ENCODE measurements around the gene NADSYN1.
"Not testable (repeated sequence)": the region's sequence is repeated elsewhere in the genome, so short reads cannot be mapped to it uniquely, and the experiment has no call there.

NADSYN1 gene

DNA sequence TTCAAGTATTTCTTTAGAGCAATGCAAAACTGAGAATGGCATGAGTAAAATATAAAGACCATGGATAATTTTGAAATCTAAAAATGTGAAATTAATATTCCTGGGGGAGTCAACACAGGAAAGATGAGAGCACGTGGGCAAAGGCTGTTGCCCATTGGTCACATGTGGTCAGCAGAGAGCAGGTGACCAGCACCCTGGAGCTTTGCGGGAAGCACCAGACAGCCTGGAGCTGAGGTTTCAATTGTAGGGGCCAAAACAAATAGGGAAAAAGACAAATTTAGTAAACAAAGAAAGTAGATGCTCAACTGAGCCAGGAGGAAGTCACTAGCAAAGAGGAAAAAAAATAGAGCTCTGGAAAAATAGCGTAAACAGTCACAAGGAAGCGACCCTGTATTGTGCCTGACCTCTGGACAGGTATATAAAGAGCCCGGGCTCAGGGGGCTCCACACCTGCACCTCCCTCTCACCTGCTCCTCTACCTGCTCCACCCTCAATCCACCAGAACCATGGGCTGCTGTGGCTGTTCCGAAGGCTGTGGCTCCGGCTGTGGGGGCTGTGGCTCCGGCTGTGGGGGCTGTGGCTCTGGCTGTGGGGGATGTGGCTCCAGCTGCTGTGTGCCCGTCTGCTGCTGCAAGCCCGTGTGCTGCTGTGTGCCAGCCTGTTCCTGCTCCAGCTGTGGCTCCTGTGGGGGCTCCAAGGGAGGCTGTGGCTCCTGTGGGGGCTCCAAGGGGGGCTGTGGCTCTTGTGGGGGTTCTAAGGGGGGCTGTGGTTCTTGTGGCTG, 74.0 kb downstream of the NADSYN1 start, which contains the start of gene KRTAP5-7:
Gene KRTAP5-7 (plus strand): TSS at position 472 of the 780 bp plus-strand sequence. CDS start 34 bp downstream, at position 506.
- not testable (repeated sequence) for DNase-seq (ENCODE audit: low read depth in 2 of 2)

GRCh38 chr11:71527576-71528210, 74.7 kb downstream of the NADSYN1 start:
- DNase-seq (ENCODE audit: low read depth in 2 of 2), result no peak

GRCh38 chr11:71530602-71531001, 77.6 kb downstream of the NADSYN1 start:
- no peak for DNase-seq (ENCODE audit: low read depth in 2 of 2)

GRCh38 chr11:71532036-71532610, 79.1 kb downstream of the NADSYN1 start:
- no peak for DNase-seq (ENCODE audit: low read depth in 2 of 2)

DNA sequence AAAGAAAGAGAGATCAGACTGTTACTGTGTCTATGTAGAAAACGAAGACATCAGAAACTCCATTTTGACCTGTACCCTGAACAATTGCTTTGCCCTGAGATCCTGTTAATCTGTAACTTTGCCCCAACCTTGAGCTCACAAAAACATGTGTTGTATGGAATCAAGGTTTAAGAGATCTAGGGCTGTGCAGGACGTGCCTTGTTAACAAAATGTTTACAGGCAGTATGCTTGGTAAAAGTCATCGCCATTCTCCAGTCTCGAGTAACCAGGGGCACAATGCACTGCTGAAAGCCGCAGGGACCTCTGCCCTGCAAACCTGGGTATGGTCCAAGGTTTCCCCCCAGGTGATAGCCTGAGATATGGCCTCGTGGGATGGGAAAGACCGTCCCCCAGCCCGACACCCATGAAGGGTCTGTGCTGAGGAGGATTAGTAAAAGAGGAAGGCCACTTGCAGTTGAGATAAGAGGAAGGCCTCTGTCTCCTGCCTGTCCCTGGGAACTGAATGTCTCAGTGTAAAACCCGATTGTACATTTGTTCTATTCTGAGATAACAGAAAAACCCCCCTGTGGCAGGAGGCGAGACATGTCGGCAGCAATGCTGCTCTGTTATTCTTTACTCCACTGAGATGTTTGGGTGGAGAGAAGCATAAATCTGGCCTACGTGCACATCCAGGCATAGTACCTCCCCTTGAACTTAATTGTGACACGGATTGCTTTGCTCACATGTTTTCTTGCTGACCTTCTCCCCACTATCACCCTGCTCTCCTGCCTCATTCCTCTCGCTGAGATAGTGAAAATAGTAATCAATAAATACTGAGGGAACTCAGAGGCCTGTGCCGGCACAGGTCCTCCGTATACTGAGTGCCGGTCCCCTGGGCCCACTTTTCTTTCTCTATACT, 82.0 kb downstream of the NADSYN1 start:
- not testable (repeated sequence) for DNase-seq (ENCODE audit: low read depth in 2 of 2)

GRCh38 chr11:71535825-71536224, 82.8 kb downstream of the NADSYN1 start:
- DNase-seq (ENCODE audit: low read depth in 2 of 2), result no peak

- no peak for DNase-seq (ENCODE audit: low read depth in 2 of 2)
These were observed 84.5 kb downstream of the NADSYN1 start for GRCh38 chr11:71537537-71537936.

DNA sequence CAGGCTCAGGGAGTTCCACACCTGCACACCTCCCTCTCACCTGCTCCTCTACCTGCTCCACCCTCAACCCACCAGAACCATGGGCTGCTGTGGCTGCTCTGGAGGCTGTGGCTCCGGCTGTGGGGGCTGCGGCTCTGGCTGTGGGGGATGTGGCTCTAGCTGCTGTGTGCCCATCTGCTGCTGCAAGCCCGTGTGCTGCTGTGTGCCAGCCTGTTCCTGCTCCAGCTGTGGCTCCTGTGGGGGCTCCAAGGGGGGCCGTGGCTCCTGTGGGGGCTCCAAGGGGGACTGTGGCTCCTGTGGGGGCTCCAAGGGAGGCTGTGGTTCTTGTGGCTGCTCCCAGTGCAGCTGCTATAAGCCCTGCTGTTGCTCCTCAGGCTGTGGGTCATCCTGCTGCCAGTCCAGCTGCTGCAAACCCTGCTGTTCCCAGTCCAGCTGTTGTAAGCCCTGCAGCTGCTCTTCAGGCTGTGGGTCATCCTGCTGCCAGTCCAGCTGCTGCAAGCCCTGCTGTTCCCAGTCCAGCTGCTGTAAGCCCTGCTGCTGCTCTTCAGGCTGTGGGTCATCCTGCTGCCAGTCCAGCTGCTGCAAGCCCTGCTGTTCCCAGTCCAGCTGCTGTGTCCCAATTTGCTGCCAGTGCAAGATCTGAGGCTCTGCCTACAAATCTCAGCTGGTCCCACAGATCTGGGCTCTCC, 85.1 kb downstream of the NADSYN1 start, which contains the start of gene KRTAP5-8:
Gene KRTAP5-8 (plus strand): TSS at position 49 of the 689 bp plus-strand sequence. CDS start 31 bp downstream, at position 80.
- not testable (repeated sequence) for DNase-seq (ENCODE audit: low read depth in 2 of 2)

- DNase-seq (ENCODE audit: low read depth in 2 of 2), result no peak
These were observed 85.6 kb downstream of the NADSYN1 start for GRCh38 chr11:71538666-71538990.

DNA sequence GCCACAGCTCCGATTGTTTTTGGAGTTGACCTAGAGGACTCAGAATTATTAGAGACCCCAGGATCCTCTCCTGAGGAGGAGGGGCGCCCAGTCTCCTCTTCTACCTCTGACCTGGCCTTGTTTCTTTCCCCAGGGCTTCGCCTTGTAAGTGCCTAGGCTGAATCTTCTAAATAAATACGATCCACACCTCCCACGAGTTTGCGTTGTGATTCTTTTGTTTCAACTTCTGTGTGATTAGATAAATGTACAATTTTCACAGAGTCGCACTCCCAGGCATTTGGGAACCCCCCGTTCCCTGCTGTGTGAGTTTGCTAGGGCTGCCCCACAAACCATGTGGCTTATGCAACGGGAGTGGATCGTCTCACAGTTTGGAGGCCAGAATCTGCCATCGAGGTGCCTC, 86.0 kb downstream of the NADSYN1 start:
- no peak for DNase-seq (ENCODE audit: low read depth in 2 of 2)

DNA sequence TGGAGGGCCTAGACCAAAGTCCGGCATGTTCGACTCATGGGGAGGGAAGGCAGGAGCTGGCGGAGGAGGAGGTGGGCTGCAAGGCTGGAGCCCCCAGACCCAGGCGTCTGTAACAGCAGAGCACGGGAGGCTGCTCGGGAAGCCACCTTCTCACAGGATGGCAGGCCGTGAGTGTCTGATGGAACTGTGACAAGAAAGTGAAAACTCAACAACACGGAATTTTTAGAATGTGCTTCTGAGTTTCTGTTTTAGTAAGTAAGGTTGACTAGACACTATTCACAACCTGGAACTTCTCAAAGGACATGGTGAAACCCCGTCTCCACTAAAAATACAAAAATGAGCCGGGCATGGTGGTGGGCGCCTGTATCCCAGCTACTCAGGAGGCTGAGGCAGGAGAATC, 87.0 kb downstream of the NADSYN1 start:
- not testable (repeated sequence) for DNase-seq (ENCODE audit: low read depth in 2 of 2)

DNA sequence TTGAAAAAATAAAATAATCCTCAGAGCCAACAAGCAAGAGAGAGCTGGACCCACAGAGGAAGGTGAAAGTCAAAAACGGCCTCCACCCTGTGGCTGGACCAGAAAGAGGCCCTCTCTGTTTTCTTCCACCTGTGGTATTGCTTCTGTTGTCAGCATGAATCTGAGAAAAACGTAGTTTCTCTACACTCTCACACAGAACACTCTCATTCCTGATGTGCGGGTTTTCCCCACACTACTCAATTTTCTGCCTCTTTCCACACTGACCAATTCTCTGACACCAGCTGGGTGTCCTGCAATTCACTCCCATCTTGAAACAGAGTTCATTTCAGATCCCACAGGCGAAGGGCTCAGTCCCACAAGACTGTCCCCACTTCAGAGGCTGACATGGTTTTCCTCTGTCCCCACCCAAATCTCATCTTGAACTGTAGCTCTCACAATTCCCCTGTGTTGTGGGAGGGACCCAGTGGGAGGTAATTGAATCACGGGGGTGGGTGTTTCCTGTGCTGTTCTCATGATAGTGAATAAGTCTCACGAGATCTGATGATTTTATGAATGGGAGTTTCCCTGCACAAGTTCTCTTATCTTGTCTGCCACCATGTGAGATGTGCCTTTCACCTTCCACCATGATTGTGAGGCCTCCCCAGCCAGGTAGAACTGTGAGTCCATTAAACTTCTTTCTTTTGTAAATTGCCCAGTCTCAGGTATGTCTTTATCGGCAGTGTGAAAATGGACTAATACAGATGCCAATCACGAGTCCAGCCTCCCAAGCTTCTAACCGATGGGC, 87.7 kb downstream of the NADSYN1 start:
- DNase-seq (ENCODE audit: low read depth in 2 of 2), result not testable (repeated sequence)

GRCh38 chr11:71542382-71542781, 89.4 kb downstream of the NADSYN1 start:
- DNase-seq (ENCODE audit: low read depth in 2 of 2), result no peak

GRCh38 chr11:71542879-71543777, 90.1 kb downstream of the NADSYN1 start:
- DNase-seq (ENCODE audit: low read depth in 2 of 2), result peak in 1 of 2 donors; percentile 10

GRCh38 chr11:71543866-71544265, 90.9 kb downstream of the NADSYN1 start:
- DNase-seq (ENCODE audit: low read depth in 2 of 2), result no peak

DNA sequence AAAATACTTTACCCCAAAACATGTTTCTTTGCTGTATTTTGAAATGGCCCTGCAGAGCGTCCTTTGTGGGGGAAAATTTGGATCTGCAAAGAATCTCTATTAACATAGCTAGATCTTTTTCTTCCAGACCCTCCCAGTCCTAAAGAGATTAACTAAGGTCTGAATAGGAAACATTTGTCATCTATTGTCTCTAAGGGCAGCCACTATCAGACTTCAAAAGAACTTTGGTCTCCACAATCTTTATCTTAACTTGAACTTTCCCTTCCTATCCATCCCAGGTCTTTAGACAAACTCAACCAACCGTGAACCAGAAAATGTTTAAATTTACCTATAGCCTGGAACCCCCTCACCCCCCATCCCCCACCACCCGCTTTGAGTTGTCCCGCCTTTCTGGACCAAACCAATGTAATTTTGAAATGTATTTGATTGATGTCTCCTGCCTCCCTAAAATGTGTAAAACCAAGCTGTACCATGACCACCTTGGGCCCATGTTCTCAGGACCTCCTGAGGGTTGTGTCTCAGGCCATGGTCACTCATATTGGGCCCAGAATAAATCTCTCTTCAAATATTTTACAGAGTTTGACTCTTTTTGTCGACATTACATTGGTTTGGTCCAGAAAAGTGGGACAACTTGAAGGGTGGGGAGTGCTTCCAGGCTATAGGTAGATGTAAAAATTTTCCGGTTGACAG, 91.7 kb downstream of the NADSYN1 start:
- no peak for DNase-seq (ENCODE audit: low read depth in 2 of 2)

GRCh38 chr11:71545405-71545966, 92.5 kb downstream of the NADSYN1 start:
- no peak for DNase-seq (ENCODE audit: low read depth in 2 of 2)

DNA sequence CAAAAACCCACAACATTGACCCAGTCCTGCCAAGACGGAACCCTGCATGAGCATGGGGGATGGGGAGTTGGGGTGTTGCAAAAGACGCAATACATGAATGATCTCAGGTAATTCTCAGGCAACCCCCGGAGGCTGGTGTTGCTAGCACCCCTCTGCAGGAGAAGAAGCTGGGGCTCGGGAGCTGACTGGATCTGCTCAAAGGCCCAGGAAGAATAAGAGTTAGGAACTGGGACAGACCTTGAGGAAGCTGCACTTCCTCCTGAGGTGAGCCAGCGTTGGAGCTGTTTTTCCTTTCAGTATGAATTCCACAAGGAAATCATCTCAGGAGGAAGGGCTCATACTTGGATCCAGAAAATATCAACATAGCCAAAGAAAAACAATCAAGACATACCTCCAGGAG, 95.1 kb downstream of the NADSYN1 start, which contains the start of gene KRTAP5-9:
Gene KRTAP5-9 (plus strand): TSS at position 301 of the 400 bp plus-strand sequence. CDS start 238 bp downstream, outside the sequence.
- DNase-seq (ENCODE audit: low read depth in 2 of 2), result no peak
